ENCODE data around the gene GABPA. TPM values are rescaled to one million over a fixed set of nuclear protein-coding genes. Genes with fewer than 3 reads are reported as not detected.
"Not testable (repeated sequence)": the region's sequence is repeated elsewhere in the genome, so short reads cannot be mapped to it uniquely, and the experiment has no call there.

GABPA gene
- total RNA-seq (2014; rRNA removed; shearing (Covaris generic)), result 19.6 and 19.7 TPM in 2 replicates
- polyA plus RNA-seq (2015; cell fraction: cytosol; rRNA removed), result 18.4 and 24.4 TPM in 2 replicates
- 34.1 and 40.1 TPM in 2 replicates for polyA plus RNA-seq (2015; cell fraction: nucleus; rRNA removed)

GRCh38 chr21:25734904-25735645 is at the start of gene GABPA, which contains the start of gene ATP5PF:
TSS of gene GABPA (plus strand) at chr21:25734972. CDS start at chr21:25741599, 6,627 bp downstream.
TSS of gene ATP5PF (minus strand) at chr21:25734904. CDS start at chr21:25729794, 5,110 bp downstream.
- peak; percentile 97 for DNase-seq (ENCODE audit: low read depth)

DNA sequence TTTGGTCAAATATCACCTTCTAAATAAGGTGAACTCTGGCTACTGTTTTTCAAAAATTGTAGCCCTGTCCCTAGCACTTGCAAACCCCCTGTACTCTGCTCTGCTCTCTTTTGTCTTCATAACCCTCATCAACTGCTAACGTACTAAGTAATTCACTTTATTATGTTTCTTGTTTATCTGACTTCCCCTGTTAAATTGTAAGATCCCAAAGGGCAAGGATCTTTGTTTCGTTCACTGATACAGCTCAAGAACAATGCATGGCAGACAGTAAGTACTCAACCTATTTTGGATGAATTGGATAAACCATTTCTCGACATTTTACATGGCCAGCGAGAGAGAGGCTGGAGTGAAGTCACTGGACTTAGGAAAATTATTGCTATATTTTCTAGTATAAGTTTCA is 47.0 kb upstream of the GABPA start:
- DNase-seq (ENCODE audit: low read depth), result no peak

GRCh38 chr21:25688275-25689155 is 46.3 kb upstream of the GABPA start:
- no peak for DNase-seq (ENCODE audit: low read depth)

- DNase-seq (ENCODE audit: low read depth), result no peak
These were observed 45.5 kb upstream of the GABPA start for GRCh38 chr21:25689226-25689625.

GRCh38 chr21:25691976-25692375 is 42.8 kb upstream of the GABPA start:
- DNase-seq (ENCODE audit: low read depth), result no peak

DNA sequence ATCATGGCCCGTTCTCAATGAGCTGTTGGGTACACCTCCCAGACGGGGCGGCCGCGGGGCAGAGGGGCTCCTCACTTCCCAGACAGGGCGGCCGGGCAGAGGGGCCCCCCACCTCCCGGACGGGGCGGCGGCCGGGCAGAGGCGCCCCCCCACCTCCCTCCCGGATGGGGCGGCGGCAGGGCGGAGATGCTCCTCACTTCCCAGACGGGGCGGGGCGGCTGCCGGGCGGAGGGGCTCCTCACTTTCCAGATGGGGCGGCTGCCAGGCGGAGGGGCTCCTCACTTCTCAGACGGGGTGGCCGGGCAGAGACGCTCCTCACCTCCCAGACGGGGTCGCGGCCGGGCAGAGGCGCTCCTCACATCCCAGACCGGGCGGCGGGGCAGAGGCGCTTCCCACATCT is 39.3 kb upstream of the GABPA start:
- DNase-seq (ENCODE audit: low read depth), result not testable (repeated sequence)

GRCh38 chr21:25700741-25701140 is 34.0 kb upstream of the GABPA start:
- DNase-seq (ENCODE audit: low read depth), result no peak

GRCh38 chr21:25701529-25701928 is 33.2 kb upstream of the GABPA start:
- no peak for DNase-seq (ENCODE audit: low read depth)

DNA sequence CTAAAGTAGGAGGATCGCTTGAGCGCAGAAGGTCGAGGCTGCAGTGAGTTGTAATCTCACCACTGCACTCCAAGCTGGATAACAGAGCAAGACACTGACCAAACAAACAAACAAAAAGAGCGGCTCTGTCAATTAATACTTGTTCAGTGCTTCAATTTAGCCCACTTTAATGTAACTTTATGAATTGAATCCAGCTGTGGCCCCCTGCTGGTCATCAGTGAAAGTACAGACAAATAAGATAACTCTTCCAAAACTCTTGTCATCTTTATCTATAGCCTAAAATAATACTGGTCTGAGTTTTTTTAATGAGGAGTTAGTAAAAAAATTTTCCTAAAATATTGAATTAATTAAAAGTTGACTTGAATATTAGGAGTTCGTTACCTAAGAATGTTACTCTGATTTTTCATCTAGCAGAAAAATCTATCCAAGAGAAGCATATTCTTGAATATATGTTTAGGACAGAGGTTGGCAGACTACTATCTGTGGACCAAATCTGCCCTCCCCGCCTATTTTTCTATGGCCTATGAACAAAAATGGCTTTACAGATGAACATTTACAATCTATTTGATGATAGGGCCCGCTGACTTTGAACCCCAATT is 26.2 kb upstream of the GABPA start:
- DNase-seq (ENCODE audit: low read depth), result no peak

- no peak for DNase-seq (ENCODE audit: low read depth)
These were observed 25.0 kb upstream of the GABPA start for GRCh38 chr21:25709684-25710265.

DNA sequence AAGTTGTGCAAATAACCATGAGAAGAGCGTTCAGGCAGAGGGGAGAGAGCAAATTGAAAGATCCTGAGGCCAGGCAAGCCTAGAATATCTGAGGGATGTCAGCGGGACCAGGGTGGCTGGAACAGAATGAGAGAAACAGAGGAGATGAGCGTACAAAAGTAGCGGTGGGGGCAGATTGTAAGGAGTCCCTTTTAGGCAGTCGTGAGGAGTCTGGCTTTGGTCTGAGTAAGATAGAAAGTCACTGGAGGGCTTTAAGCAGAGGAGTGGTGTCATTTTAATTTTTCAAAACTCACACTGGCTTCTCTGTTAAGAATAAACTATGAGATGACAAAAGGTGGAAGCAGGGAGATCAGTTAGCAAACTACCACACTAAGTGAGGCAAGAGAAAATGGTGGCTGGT is 24.2 kb upstream of the GABPA start:
- DNase-seq (ENCODE audit: low read depth), result no peak

- DNase-seq (ENCODE audit: low read depth), result not testable (repeated sequence)
These were observed 20.7 kb upstream of the GABPA start for GRCh38 chr21:25714066-25714465.

GRCh38 chr21:25717491-25718147 is 17.2 kb upstream of the GABPA start:
- no peak for DNase-seq (ENCODE audit: low read depth)

- no peak for DNase-seq (ENCODE audit: low read depth)
These were observed 12.8 kb upstream of the GABPA start for GRCh38 chr21:25721987-25722386.

GRCh38 chr21:25722631-25723030 is 12.1 kb upstream of the GABPA start:
- DNase-seq (ENCODE audit: low read depth), result no peak

DNA sequence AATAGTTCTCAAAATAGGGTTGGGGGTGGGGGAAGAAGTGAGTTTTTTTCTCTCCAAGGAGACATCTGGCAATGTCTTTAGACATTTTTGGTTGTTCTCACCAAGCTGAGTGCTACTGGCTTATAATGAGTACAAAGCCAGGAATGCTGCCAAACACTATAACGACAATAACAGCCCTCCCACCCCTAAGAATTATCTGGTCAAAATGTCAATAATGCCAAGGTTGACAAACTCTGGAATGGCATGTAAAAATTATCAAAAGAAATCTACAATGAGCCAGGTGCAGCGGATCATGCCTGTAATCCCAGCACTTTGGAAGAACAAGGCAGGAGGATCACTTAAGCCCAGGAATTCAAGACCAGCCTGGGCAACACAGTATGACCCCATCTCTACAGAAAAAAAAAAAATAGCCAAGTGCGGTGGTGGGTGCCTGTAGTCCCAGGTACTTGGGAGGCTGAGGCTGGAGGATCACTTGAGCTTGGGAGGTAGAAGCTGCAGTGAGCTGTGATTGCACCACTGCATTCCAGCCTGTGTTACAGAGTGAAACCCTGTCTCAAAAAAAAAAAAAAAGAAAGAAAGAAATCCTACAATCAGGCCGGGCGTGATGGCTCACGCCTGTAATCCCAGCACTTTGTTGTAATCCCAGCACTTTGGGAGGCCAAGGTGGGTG is 2.5 kb upstream of the GABPA start:
- DNase-seq (ENCODE audit: low read depth), result no peak

- DNase-seq (ENCODE audit: low read depth), result peak; percentile 13
These were observed 716 bp upstream of the GABPA start for GRCh38 chr21:25733859-25734653.

GRCh38 chr21:25734654-25734903 is 193 bp upstream of the GABPA start:
- DNase-seq (ENCODE audit: low read depth), result no peak
